ENCODE measurements around the gene TRIM2.

- TF ChIP-seq CTCF (conservative IDR thresholded peaks at IDR 0.05; ENCODE audit: low read depth in 2 of 2) (no peak), REST (IDR thresholded peaks at IDR 0.05; ENCODE audit: unreplicated experiment) (no peak), EZH2phosphoT487 (IDR thresholded peaks at IDR 0.05; ENCODE audit: unreplicated experiment) (no peak), NANOG (IDR thresholded peaks at IDR 0.05; ENCODE audit: borderline replicate concordance) (no peak), EZH2 (IDR thresholded peaks at IDR 0.05; ENCODE audit: low read depth, unreplicated experiment) (no peak), CREB1 (CRISPR knock-in tag; IDR thresholded peaks at IDR 0.05; ENCODE audit: low read depth) (no peak), POLR2AphosphoS5 (IDR thresholded peaks at IDR 0.05; ENCODE audit: low read depth) (no peak), JUNB (IDR thresholded peaks at IDR 0.05; ENCODE audit: unreplicated experiment) (no peak), STAT1 (IDR thresholded peaks at IDR 0.05; ENCODE audit: unreplicated experiment) (no peak), ZNF331 (CRISPR knock-in tag; IDR thresholded peaks at IDR 0.05; ENCODE audit: low read depth) (no peak)
Observed at GRCh38 chr4:153384160-153384559, 179.9 kb downstream of the TRIM2 start.
